NCI-H187 treated with DMSO at 0.1 percent for 48 hours (cell line): Measurements from ENCODE around the gene SSH3.
A peak's percentile ranks its signal among the peaks of the same experiment; 100 is the strongest.

Experiments used
- DNase-seq: peaks from one replicate; lab custom pipeline; 2025; lab: John Stamatoyannopoulos, UW

Gene SSH3

GRCh38 chr11:67349036-67349435, 45.7 kb downstream of the SSH3 start:
- DNase-seq, result no peak

- DNase-seq, result no peak
Observed at GRCh38 chr11:67349457-67349856, 46.1 kb downstream of the SSH3 start.

- no peak for DNase-seq
Observed at GRCh38 chr11:67349928-67350465, 46.7 kb downstream of the SSH3 start.

GRCh38 chr11:67351275-67352005, 48.1 kb downstream of the SSH3 start:
- DNase-seq, result no peak

- no peak for DNase-seq
Observed at GRCh38 chr11:67352546-67353316, 49.4 kb downstream of the SSH3 start.

GRCh38 chr11:67353317-67354074, 50.2 kb downstream of the SSH3 start, which contains the start of gene POLD4:
Gene POLD4 (minus strand): TSS chr11:67353546. CDS start chr11:67353399, 147 bp downstream.
- DNase-seq, result peak; percentile 40

- DNase-seq, result no peak
Observed at GRCh38 chr11:67354075-67355022, 51.0 kb downstream of the SSH3 start.

GRCh38 chr11:67355023-67355793, 51.9 kb downstream of the SSH3 start:
- DNase-seq, result no peak

- DNase-seq, result no peak
Observed at GRCh38 chr11:67355794-67356386, 52.6 kb downstream of the SSH3 start.

GRCh38 chr11:67356387-67356863, 53.1 kb downstream of the SSH3 start:
- DNase-seq, result no peak

GRCh38 chr11:67356864-67357561, 53.7 kb downstream of the SSH3 start:
- peak; percentile 37 for DNase-seq

GRCh38 chr11:67357831-67358670, 54.7 kb downstream of the SSH3 start:
- no peak for DNase-seq
